Uterus (tissue), 2 donors: ENCODE measurements around the gene PPP3CB.

Experiments used
- POLR2A ChIP-seq, 2 donors: fragments of 450-650 bp; IDR thresholded peaks; one replicate each; pipeline ENCODE4 v1.6.1; 2016; ENCODE audit warnings: antibody characterized with exemption in 2 of 2, mild to moderate bottlenecking in 1 of 2, moderate library complexity in 1 of 2
- TF ChIP-seq, protein P1 (sequence below), 4 experiments: fragments of 200-600 bp in 2 of 4; fragments of 450-650 bp in 2 of 4; sonication (generic) in 2 of 4; IDR thresholded peaks; one replicate each; pipeline ENCODE4 v1.5.1; 2016 to 2019; ENCODE audit warnings: antibody characterized with exemption in 4 of 4, mild to moderate bottlenecking in 2 of 4, moderate library complexity in 1 of 4

DNA sequence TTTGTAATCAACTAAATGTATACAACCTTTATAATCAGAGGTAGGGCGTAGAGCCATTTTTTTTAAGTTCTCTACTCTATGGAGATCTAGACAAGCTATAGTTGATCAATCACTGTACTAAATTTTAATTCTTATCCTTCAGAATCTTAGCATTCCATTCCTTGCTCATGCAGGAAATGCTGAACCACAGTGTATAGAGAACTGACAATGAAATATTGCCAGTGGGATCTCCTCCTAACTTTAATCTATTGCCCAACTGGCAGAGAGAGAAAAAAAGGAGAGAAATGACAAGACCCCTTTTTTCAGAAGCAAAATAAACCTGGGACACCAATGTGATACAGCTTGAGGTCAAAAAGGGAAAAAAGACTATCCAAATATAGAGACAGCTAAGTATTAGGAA is 26.4 kb upstream of the PPP3CB start:
- TF ChIP-seq, protein P1, sequence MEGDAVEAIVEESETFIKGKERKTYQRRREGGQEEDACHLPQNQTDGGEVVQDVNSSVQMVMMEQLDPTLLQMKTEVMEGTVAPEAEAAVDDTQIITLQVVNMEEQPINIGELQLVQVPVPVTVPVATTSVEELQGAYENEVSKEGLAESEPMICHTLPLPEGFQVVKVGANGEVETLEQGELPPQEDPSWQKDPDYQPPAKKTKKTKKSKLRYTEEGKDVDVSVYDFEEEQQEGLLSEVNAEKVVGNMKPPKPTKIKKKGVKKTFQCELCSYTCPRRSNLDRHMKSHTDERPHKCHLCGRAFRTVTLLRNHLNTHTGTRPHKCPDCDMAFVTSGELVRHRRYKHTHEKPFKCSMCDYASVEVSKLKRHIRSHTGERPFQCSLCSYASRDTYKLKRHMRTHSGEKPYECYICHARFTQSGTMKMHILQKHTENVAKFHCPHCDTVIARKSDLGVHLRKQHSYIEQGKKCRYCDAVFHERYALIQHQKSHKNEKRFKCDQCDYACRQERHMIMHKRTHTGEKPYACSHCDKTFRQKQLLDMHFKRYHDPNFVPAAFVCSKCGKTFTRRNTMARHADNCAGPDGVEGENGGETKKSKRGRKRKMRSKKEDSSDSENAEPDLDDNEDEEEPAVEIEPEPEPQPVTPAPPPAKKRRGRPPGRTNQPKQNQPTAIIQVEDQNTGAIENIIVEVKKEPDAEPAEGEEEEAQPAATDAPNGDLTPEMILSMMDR (IDR thresholded peaks at IDR 0.05) = no peak
- no peak for TF ChIP-seq POLR2A (IDR thresholded peaks at IDR 0.05)
